Islet precursor cell (in vitro differentiated cells): ENCODE results near the gene GOLGA6L4.
"Not testable (repeated sequence)": the region's sequence is repeated elsewhere in the genome, so short reads cannot be mapped to it uniquely, and the experiment has no call there.

Source experiments
- DNase-seq: peaks from one replicate; pipeline ENCODE4 v3.0.0-alpha.2; 2018

The GOLGA6L4 gene, protein sequence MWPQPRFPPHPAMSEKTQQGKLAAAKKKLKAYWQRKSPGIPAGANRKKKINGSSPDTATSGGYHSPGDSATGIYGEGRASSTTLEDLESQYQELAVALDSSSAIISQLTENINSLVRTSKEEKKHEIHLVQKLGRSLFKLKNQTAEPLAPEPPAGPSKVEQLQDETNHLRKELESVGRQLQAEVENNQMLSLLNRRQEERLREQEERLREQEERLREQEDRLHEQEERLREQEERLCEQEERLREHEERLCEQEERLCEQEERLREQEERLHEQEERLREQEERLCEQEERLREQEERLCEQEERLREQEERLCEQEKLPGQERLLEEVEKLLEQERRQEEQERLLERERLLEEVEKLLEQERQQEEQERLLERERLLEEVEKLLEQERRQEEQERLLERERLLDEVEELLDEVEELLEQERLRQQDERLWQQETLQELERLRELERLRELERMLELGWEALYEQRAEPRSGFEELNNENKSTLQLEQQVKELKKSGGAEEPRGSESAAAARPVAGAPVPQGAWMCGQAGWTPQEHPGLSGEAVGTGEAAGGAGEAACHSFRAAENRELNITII

DNA sequence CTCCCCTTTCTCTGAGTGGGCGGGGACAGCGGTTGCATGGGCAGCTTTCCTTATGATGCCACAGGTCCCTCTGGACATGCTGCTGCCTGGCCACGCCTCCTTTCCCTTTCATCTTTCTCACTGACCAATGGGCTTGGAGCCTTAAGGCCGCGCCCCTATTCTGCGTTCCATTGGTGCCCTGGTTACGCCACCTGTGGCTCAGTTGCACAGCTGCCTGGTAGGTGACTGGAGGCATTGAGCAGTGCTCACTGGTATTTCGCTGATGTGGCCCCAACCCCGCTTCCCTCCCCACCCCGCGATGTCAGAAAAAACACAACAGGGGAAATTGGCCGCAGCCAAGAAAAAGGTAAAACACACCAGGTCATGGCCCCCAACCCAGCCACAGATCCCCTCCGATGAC lies at the start of gene GOLGA6L4:
TSS of gene GOLGA6L4 (plus strand) at position 201 of the 400 bp plus-strand sequence. CDS start at position 263, 62 bp downstream.
- DNase-seq = not testable (repeated sequence)

DNA sequence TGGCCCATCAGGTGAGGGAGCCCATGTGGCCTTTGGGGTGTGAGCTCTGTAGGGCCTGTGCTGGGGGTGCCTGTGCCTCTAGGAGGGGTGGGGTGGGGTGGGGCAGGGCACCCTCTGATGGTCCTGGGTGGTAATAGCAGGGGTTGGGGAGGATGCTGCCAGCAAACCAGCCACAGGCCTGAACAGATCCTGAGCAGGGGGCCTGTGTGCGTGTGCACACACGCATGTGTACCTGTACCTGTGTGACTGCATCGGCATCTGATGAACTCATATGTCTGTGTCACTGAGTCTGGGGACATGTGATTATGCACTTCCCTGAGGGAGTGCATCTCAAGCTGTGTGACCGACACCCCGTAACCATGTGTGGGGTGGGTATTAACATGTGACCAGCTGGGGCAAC lies 42.6 kb upstream of the GOLGA6L4 start:
- not testable (repeated sequence) for DNase-seq

DNA sequence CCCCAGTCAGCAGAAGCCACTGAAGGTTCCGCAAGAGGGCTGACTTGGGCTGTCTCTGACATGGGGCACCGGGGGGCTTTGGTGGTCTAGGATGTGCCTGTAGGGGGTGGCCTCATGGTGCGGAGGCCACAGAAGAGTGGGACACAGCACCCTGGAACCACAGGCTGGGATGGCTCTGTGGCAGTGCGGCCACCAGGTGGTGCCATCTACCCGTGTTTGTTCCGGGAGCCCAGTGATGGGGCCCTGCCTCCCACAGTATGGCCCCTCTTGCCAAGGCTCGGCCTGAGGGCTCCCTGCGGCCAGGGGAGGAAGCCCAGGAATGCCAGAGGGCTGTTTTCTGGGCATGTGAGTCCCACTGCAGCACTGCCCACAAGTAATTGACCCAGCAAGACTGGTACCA lies 40.0 kb upstream of the GOLGA6L4 start:
- not testable (repeated sequence) for DNase-seq

DNA sequence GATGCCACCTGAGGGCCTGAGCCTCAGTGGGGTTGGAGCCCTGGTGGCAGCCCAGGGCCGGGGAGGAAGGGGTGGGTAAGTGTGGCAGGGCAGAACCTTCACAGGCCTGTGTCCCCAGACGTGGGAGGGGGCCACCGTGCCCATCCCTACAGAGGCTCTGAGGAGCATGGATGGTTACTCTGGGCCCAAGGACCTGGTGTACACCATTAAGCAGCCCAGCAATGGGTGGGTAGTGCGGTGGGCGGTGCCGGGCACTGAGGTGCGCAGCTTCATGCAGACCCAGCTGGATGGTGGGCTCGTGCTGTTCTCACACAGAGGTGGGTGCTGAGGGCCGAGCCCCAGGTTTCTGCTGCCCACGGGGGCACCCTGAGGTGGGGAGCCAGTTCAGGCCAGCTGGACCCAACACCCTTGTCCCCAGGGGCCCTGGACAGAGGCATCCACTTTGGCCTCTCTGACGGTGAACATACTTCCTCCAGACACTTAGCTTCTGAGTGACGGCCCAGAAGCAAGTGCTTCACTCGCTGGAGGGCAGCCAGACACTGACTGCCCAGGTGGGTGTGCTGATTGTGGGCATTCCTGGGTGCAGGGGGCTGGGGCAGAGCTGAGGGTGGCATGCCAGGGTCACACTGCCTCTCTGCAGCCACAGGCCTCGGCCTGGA lies 38.9 kb upstream of the GOLGA6L4 start:
- not testable (repeated sequence) for DNase-seq

DNA sequence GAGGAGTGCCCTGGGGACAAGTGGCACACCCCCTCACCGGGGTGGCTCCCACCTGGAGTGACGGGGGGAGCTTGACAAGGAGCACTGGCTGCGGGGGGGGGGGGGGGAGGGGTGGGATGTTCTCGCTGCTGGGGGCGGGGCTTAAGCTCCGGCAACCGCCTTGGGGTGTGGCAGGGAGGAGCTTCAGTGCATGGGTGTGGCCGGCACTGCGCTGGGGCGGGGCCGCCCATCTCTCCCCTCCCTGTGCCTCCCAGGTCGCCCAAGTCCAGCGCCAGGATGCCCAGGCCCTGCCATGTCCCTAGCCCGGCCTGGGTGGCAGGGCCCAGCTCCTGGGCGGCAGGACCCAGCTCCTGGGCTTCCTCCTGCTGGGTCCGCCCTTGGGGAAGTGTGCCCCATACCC lies 35.7 kb upstream of the GOLGA6L4 start:
- not testable (repeated sequence) for DNase-seq

DNA sequence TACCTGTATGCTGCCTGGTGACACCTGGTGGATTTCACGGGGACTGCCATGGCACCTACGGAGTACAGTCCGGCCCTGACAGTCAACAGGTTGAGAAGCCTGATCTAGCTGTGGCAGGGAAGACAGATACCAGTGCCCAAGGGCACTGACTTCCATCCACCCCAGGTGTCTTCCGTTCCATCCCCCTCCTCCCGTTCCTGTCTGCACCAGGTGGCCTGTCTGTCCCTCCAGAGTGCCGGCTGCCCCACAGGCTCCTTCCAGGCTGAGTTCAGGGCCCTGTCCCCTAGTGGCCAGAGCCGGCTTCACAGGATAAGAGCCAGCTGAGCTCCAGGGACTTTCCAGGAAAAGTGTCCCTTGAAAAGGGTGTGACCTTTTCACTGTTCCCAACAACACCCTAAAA lies 10.9 kb downstream of the GOLGA6L4 start:
- not testable (repeated sequence) for DNase-seq
